HL-60/S4 (cell line): Measurements from ENCODE around the gene OR52E5.

Source experiments
- in situ Hi-C: fragments of 300-500 bp; cut with MboI; formaldehyde crosslinking; loops from 2 replicates; pipeline ENCODE4 v1.14.3; 2022; ENCODE audit warnings: low sequenced_read_pairs

Gene OR52E5

DNA sequence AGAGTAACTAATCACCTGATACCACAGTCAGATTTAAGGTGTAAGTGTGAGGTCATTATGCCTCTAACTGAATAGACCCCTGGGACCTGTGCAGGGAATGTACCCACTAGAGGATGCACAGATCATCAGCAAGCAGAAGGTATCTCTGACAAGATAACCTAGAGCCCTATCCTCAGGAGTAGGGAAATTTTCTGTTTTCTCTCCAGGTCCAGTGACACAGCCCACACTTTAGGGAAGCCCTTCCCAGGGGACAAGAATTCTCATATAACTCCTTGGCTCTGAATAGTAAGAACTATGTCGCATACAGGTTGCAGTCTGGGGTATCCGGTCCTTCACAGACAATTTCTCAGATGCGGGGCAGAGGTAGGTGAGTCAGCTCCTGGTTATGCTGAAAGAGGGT lies at the start of gene OR52E5:
TSS of gene OR52E5 (plus strand) at position 301 of the 400 bp plus-strand sequence. CDS start 7,569 bp downstream, outside the sequence.
- in situ Hi-C loops = no loop called here

DNA sequence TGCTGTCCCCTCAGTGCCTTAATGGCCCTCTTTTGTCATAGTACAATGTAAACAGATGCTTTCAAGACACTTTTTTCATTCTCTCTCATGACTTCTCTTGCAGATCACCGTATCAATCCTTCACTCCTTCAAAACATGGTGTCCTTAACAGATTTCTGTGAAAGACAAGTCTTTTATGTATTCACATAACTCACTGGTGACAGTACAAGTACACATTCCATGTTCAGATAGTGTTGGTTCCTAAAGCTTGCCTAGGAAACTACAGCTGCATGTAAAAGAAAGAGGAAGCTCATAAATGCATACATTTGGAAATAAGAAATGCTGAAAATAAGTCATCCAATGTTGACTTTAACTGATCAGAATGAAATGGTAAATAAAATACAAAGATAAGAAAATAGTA lies 46.3 kb upstream of the OR52E5 start:
- in situ Hi-C loops = no loop called here

- in situ Hi-C loops = no loop called here
Measured at GRCh38 chr11:5847711-5848110, 45.3 kb upstream of the OR52E5 start.

DNA sequence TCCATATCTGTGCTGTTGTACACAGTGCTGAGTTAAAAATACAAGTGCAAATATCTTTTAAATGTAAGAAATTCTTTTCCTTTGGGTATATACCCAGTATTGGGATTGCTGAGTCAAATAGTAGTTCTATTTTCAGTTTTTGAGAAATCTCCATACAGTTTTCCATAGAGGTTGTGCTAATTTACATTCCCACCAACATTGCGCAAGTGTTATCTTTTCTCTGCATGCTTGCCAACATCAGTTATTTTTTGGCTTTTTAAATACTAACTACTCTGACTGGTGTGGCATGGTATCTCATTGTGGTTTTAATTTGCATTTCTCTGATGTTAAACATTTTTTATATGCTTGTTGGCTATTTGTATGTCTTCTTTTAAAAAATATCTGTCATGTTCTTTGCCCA lies 42.0 kb upstream of the OR52E5 start:
- in situ Hi-C loops = no loop called here

DNA sequence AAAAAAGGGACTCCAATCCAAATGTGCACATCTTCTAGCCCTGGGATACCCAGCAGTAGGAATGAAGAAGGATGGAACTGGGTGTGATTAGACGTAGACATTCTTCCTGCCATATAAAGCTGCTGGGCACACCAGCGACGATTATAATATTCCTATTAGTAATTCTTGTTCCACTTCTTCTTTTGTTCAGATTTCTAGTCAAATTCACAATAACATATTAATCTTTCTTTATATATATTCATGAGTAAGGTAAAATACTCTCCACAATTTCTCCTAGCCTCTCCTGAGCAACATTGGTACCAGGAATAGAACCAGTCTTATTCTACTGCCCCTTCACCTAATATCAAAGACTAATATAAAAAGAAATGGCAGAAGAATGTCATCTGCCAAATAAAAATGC lies 35.4 kb upstream of the OR52E5 start, which contains the start of gene OR52E8:
TSS of gene OR52E8 (minus strand) at position 101 of the 400 bp plus-strand sequence. CDS start at position 101, 0 bp downstream.
- in situ Hi-C loops = no loop called here

GRCh38 chr11:5865826-5866225 lies 27.2 kb upstream of the OR52E5 start:
- in situ Hi-C loops = no loop called here

- in situ Hi-C loops = no loop called here
Measured at GRCh38 chr11:5878564-5878963, 14.4 kb upstream of the OR52E5 start.

GRCh38 chr11:5880329-5880728 lies 12.7 kb upstream of the OR52E5 start, which contains the start of gene OR52E4:
Gene OR52E4 (plus strand): TSS chr11:5880629. CDS start chr11:5884293, 3,664 bp downstream.
- in situ Hi-C loops = no loop called here

GRCh38 chr11:5881756-5882155 lies 11.3 kb upstream of the OR52E5 start:
- in situ Hi-C loops = no loop called here

DNA sequence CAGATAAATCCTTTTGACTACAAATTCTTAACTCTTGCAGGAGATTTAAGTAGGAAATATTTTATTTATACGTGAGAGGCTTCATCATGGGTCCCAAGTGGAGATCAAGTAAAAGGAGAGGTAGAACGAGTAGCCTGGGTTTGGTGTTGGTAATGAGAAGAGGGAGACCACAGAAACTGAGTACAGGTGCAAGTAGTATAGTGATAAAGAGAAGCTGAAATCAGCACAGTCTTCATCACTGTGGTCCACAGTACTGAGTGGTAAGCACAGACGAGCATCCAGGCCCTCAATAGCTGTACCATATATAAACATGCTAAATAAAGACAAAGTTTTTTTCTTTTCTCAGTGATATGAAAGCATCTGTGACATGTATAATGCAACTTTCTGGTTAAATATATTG lies 5.8 kb upstream of the OR52E5 start:
- in situ Hi-C loops = no loop called here

DNA sequence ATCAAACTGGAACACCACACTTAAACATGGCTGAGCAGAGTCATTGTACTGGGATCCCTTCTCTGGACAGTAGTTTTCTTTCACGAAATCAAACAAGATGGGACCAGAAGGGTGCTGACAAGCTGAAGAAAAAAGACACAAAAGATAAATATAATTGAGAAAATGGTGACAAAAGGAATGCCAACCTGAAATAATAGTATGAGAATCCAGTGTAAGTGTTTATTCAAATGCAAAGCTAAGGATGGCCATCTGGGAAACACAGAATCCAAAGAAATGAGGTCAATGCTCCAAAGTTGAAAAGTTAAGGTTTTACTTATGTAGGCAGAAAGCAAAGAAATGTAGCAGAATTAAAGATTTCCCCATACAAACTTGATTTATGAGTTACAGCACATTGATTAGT lies 5.3 kb upstream of the OR52E5 start:
- in situ Hi-C loops = no loop called here

GRCh38 chr11:5891216-5891800 lies 1.7 kb upstream of the OR52E5 start:
- in situ Hi-C loops = no loop called here

DNA sequence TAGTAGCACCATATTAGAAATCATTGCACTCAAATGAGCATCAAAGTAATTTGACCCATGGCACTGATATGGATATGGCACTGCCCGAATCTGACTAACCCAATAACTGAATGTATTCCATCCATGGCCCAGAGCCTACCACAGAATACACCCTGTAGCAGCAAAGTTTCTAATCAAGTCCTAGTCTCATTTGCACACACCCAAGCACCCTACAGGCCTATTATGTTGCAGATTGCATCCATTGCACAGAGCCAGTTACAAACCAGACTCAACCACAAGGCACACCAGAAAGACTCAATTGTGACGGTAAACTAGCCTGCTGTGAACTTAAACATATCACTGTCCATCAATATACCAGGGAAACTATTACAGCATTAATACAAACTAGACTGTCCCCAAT lies 6.5 kb downstream of the OR52E5 start:
- in situ Hi-C loops = no loop called here

GRCh38 chr11:5910540-5910939 lies 17.5 kb downstream of the OR52E5 start:
- in situ Hi-C loops = no loop called here

DNA sequence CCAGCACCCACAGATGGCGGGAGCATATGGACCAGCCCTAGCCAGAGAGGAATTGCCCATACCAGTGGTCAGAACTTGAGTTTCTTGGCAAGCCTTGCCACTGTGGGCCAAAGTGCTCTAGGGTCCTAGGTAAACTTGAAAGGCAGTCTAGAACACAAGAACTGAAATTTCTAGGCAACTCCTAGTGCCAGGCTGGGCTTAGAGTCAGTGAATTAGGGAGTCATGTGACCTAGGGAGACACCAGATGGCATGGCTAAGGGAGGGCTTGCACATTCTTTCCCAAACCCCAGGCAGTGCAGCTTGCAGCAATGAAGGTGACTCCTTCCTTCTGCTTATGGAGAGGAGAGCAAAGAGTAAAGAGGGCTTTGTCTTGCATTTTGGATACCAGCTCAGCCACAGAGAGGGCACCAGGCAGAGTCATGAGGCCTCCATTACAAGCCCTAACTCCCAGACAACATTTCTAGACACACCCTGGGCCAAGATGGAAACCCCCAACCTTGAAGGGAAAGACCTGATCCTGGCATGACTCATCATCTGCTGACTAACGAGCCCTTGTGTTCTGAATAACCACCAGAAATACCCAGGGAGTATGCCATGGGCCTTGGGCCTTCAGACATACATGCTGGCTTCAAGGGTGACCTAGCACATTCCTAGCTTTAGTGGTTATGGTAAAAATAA lies 29.9 kb downstream of the OR52E5 start:
- in situ Hi-C loops = no loop called here

- in situ Hi-C loops = no loop called here
Measured at GRCh38 chr11:5923427-5923776, 30.4 kb downstream of the OR52E5 start.

- in situ Hi-C loops = no loop called here
Measured at GRCh38 chr11:5923794-5924193, 30.8 kb downstream of the OR52E5 start.

- in situ Hi-C loops = no loop called here
Measured at GRCh38 chr11:5928271-5928670, 35.3 kb downstream of the OR52E5 start.

DNA sequence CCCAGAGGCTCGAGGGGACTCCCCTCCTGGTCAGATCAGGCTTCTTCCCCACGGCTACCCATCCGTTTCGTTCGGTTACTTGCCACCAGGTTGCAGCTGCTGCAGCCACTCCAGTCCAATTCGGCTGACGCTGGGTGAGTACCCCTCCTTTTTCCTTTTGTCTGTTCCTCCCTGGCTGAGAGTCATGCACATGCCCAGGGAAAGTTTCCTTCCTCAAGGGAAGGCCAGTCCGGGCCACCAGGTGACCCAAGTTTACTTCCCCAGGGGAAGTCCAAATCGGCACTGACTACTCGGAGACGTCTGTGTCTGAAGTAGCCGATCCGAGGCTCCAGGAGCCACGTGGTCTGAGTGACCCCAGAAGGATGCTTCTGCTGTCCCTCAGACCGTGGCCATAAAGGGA lies 35.8 kb downstream of the OR52E5 start:
- in situ Hi-C loops = no loop called here

GRCh38 chr11:5929571-5930368 lies 36.8 kb downstream of the OR52E5 start:
- in situ Hi-C loops = no loop called here

DNA sequence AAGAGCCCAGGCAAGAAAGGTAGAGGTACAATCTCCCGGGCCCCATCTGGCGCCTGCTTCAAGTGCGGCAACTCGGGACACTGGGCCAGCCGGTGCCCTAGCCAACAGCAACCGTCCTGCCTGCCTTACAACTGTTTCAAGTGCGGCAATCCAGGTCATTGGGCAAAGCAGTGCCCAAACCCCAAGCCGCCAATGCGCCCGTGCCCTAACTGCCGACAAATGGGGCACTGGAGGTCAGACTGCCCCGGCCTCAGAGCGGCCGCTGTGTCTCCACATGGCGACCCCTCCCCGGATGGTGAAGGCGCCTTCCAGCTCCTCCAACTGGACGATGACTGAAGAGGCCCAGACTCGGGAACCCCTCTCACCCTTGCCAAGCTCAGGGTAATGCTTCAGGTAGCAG lies 37.6 kb downstream of the OR52E5 start:
- in situ Hi-C loops = no loop called here

DNA sequence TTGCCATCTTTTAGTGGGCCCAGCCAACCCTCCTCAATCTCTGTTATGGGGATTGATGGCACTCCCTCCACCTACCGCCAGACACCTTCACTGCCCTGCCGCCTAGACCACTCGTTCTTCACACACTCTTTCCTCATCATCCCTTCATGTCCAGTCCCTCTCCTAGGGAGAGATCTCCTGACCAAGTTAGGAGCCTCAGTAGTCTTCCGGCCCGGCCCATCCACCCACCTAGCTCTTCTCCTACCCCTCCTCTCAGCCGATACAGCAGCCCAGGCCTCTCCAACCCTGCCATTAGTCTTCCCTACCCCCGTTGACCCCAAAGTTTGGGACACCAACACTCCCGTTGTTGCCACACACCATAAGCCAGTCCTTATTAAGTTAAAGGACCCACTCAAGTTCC lies 38.1 kb downstream of the OR52E5 start:
- in situ Hi-C loops = no loop called here
